GM08714 (cell line): ENCODE measurements around the gene DDR2.
"Not testable (repeated sequence)": the region's sequence is repeated elsewhere in the genome, so short reads cannot be mapped to it uniquely, and the experiment has no call there.

Experiments
- H3K4me3 ChIP-seq: fragments of 200-500 bp; sonication (Bioruptor generic); 2 replicates; pipeline ENCODE4 v1.5.1; 2014; ENCODE audit warnings: mild to moderate bottlenecking, low read length, inconsistent platforms
- ZNF274 ChIP-seq: IDR thresholded peaks from 2 replicates; pipeline ENCODE4 v1.6.1; 2012; ENCODE audit warnings: mild to moderate bottlenecking, low read depth, low read length

DDR2 gene

GRCh38 chr1:162757476-162757875 lies 125.2 kb downstream of the DDR2 start:
- TF ChIP-seq ZNF274, result no peak
- H3K4me3 ChIP-seq, result no peak overlapping the region

GRCh38 chr1:162765788-162766187 lies 133.5 kb downstream of the DDR2 start:
- no peak overlapping the region for H3K4me3 ChIP-seq
- TF ChIP-seq ZNF274, result no peak

GRCh38 chr1:162772571-162773154 lies 140.4 kb downstream of the DDR2 start:
- no peak for TF ChIP-seq ZNF274
- no peak overlapping the region for H3K4me3 ChIP-seq

GRCh38 chr1:162774007-162774406 lies 141.7 kb downstream of the DDR2 start:
- TF ChIP-seq ZNF274, result no peak
- H3K4me3 ChIP-seq, result no peak overlapping the region

GRCh38 chr1:162779043-162779442 lies 146.8 kb downstream of the DDR2 start:
- H3K4me3 ChIP-seq, result no peak overlapping the region
- no peak for TF ChIP-seq ZNF274

GRCh38 chr1:162782671-162783070 lies 150.4 kb downstream of the DDR2 start:
- no peak for TF ChIP-seq ZNF274
- no peak overlapping the region for H3K4me3 ChIP-seq

GRCh38 chr1:162784926-162785325 lies 152.7 kb downstream of the DDR2 start:
- not testable (repeated sequence) for H3K4me3 ChIP-seq

GRCh38 chr1:162788783-162789182 lies 156.5 kb downstream of the DDR2 start:
- not testable (repeated sequence) for H3K4me3 ChIP-seq

- H3K4me3 ChIP-seq, result peak within 1 kb of the TSS; percentile 45
Observed at GRCh38 chr1:162790303-162790984, 158.2 kb downstream of the DDR2 start, which contains the start of gene HSD17B7. HSD17B7 (plus strand) TSS chr1:162790702; CDS start chr1:162790801, 99 bp downstream.

GRCh38 chr1:162790985-162791357 lies 158.7 kb downstream of the DDR2 start:
- H3K4me3 ChIP-seq, result peak overlapping the region; percentile 44; the same call in 1 of the 2 replicates

GRCh38 chr1:162794284-162794683 lies 162.0 kb downstream of the DDR2 start:
- not testable (repeated sequence) for H3K4me3 ChIP-seq

- H3K4me3 ChIP-seq, result not testable (repeated sequence)
Observed at GRCh38 chr1:162796617-162797279, 164.5 kb downstream of the DDR2 start.

GRCh38 chr1:162799995-162800830 lies 167.9 kb downstream of the DDR2 start:
- not testable (repeated sequence) for H3K4me3 ChIP-seq

- not testable (repeated sequence) for H3K4me3 ChIP-seq
Observed at GRCh38 chr1:162807503-162807902, 175.2 kb downstream of the DDR2 start.

- H3K4me3 ChIP-seq, result not testable (repeated sequence)
Observed at GRCh38 chr1:162812357-162812756, 180.1 kb downstream of the DDR2 start.

GRCh38 chr1:162818136-162818535 lies 185.9 kb downstream of the DDR2 start:
- not testable (repeated sequence) for H3K4me3 ChIP-seq

- H3K4me3 ChIP-seq, result not testable (repeated sequence)
Observed at GRCh38 chr1:162818666-162819065, 186.4 kb downstream of the DDR2 start.
